Non-pigmented ciliary epithelial cell (primary cell): ENCODE measurements around the gene KCNJ18.
"Not testable (repeated sequence)": the region's sequence is repeated elsewhere in the genome, so short reads cannot be mapped to it uniquely, and the experiment has no call there.

ENCODE experiments used
- DNase-seq: peaks from one replicate; pipeline ENCODE4 v3.0.0-alpha.2; 2010; ENCODE audit warnings: low read depth

Gene KCNJ18

DNA sequence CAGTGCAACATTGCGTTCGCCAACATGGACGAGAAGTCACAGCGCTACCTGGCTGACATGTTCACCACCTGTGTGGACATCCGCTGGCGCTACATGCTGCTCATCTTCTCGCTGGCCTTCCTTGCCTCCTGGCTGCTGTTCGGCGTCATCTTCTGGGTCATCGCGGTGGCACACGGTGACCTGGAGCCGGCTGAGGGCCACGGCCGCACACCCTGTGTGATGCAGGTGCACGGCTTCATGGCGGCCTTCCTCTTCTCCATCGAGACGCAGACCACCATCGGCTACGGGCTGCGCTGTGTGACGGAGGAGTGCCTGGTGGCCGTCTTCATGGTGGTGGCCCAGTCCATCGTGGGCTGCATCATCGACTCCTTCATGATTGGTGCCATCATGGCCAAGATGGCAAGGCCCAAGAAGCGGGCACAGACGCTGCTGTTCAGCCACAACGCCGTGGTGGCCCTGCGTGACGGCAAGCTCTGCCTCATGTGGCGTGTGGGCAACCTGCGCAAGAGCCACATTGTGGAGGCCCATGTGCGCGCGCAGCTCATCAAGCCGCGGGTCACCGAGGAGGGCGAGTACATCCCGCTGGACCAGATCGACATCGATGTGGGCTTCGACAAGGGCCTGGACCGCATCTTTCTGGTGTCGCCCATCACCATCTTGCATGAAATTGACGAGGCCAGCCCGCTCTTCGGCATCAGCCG lies 10.8 kb downstream of the KCNJ18 start:
- DNase-seq, result not testable (repeated sequence)

GRCh38 chr17:21703891-21704872 lies 11.9 kb downstream of the KCNJ18 start:
- not testable (repeated sequence) for DNase-seq

GRCh38 chr17:21705021-21705601 lies 12.8 kb downstream of the KCNJ18 start:
- no peak for DNase-seq

- not testable (repeated sequence) for DNase-seq
Measured at GRCh38 chr17:21705746-21706145, 13.4 kb downstream of the KCNJ18 start.

- DNase-seq, result not testable (repeated sequence)
Measured at GRCh38 chr17:21706546-21706945, 14.2 kb downstream of the KCNJ18 start.

- not testable (repeated sequence) for DNase-seq
Measured at GRCh38 chr17:21707131-21707530, 14.8 kb downstream of the KCNJ18 start.

DNA sequence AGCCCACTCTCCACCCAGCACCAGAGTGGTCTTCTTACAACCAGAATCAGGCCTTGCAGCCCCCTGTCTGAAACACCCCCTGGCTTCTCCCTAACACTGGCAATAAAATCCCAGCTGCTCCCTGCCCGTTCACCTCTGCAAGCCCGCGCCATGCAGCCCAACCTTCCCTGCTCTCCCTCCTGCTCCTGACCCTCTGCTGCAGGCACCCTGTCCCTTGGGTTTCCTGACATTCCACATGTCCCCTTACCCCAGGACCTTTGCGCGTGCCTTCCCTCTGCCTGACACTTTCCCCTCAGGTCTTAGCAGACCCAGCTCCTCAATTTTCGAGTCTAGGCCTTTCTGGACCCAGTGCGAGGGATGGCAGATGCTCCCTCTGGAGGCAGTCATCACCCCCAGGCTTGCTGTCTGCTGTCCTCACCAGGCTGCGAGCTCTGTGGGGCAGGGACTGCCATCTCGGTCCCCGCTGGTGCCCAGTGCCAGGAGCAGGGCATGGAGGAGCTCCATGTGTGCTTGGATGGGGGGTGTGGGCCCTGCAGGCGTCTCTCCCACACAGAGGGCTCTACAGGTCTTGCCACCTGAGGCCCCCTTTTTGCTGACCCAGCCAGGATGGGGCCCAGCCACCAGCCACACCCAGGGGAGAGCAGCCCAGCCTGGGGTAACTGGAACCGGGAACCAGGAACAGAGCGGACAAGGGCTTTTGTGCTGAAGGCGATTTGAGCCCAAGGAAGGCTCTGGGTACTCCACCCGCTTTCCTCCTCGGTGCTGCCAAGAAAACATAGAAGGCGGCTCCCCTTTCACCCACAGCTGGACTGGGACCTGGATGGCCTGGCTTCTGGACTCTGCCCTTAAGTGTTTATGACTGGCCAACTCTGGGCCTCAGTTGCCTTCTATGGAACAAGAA lies 15.6 kb downstream of the KCNJ18 start:
- not testable (repeated sequence) for DNase-seq

- DNase-seq, result not testable (repeated sequence)
Measured at GRCh38 chr17:21708612-21709535, 16.6 kb downstream of the KCNJ18 start.

- DNase-seq, result not testable (repeated sequence)
Measured at GRCh38 chr17:21709994-21710393, 17.7 kb downstream of the KCNJ18 start.

GRCh38 chr17:21710486-21710885 lies 18.2 kb downstream of the KCNJ18 start:
- not testable (repeated sequence) for DNase-seq

DNA sequence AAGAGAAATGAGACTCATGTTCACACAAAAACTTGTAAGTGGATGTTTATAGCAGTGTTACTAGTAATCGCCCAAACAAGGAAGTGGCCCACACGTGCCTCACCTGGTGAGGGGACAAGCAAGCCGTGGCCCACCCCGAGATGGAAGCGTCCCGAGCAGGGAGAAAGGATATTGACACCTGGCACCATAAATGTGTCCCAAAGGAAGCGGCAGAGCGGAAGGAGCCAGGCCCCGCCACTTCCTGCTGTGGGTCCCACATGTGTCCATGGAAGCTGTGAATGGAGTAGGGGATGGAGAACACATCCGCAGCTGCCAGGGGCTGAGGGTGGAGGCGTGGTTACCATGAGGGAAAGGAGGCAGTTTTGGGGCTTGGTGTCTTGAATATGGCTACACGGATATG lies 18.9 kb downstream of the KCNJ18 start:
- no peak for DNase-seq

DNA sequence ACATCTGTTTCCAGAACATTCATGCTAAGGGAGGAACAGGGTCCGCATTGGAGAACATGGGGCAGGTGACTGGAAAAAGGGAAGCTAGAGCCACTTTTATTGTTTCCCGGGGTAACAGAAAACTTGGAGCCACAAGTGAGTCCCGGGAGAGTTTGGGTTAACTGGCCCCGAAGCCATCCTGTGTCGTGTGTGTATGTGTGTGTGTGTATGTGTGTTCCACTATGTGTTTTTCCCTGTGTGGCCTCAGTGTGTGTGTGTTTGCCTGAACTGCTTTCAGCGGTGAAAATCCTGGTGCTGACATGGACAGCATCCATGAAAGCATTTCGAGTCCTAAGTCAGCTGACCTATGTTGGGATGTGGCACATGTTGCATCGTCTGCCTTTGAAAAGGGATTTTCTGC lies 20.7 kb downstream of the KCNJ18 start:
- not testable (repeated sequence) for DNase-seq

- DNase-seq, result not testable (repeated sequence)
Measured at GRCh38 chr17:21713631-21714030, 21.3 kb downstream of the KCNJ18 start.

GRCh38 chr17:21714676-21715075 lies 22.4 kb downstream of the KCNJ18 start:
- not testable (repeated sequence) for DNase-seq

GRCh38 chr17:21715877-21716276 lies 23.6 kb downstream of the KCNJ18 start:
- not testable (repeated sequence) for DNase-seq

DNA sequence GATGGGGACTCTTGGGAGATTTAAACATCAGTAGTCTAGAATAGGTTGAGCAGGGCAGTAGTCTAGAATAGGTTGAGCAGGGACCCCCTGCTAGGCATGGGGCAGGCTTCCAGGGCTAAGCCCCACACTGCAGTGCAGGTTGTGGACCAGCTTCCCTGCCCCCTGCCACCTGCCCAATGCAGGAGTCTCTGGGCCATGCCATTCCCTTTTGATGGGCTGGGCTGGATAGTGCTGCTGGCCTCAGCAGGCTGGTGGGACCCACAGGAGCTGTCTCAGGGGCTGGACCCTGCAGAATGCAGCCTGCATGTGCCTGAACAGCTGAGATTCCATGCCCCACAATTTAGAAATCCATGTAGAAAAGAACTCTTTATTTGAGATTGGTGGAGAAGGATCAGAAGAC lies 26.6 kb downstream of the KCNJ18 start:
- DNase-seq, result not testable (repeated sequence)

DNA sequence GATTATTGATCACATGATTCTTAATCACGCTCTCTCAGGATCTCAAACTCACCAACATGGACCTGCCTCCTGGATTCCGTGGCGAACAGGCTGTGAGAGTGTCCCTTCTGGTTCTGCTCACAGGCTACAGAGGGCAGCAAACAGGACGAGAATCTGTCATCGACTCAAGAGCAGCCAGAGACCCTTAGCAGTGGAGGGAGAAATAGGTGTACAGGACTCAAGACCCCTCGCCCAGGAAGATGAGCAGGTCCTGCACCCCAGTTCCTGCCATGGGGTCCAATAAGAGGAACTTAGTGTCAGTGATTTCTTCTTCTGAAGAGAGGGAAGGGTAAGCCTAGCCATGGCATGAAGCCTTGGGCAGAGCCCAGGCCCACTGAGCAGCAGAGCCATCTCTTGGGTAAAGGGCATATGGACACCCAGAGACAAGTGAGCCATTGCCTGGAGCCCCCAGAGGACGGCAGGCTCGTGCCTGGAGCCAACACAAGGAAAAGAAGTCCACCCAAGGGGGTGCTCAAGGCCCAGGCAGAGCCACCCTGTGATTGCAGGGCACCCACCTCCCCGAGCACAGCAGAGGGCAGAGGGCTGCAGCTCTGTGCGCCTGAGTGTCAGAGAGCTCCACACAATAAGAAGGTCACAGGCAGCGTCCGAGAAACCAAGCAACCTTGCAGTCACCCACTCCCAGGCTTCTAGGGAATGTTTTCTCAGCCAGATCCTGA lies 27.3 kb downstream of the KCNJ18 start:
- not testable (repeated sequence) for DNase-seq

- not testable (repeated sequence) for DNase-seq
Measured at GRCh38 chr17:21720566-21720965, 28.2 kb downstream of the KCNJ18 start.

- not testable (repeated sequence) for DNase-seq
Measured at GRCh38 chr17:21722268-21722667, 29.9 kb downstream of the KCNJ18 start.
